Measurements from ENCODE around the gene UBP1.

- TF ChIP-seq CTCF (IDR thresholded peaks at IDR 0.05; ENCODE audit: low read depth, low read length) (no peak), EZH2phosphoT487 (IDR thresholded peaks at IDR 0.05; ENCODE audit: low read depth) (no peak)
Observed at GRCh38 chr3:33392703-33393125, 47.5 kb downstream of the UBP1 start.
